Adipocyte (in vitro differentiated cells): ENCODE measurements around the gene CBFA2T3.

Source experiments
- DNase-seq: peaks from one replicate; pipeline ENCODE4 v3.0.0-alpha.2; 2015; ENCODE audit warnings: low read depth
- H3K27me3 ChIP-seq: replicated peaks from 2 replicates; pipeline ENCODE4 v1.7.0; 2013; ENCODE audit warnings: mild to moderate bottlenecking, low read length, moderate library complexity; ENCODE audit not compliant: control insufficient read depth, insufficient read depth
- H3K36me3 ChIP-seq: 2 replicates; pipeline ENCODE4 v1.7.0; 2013; ENCODE audit warnings: low read length, mild to moderate bottlenecking, moderate library complexity; ENCODE audit not compliant: control insufficient read depth, insufficient read depth, severe bottlenecking
- H3K4me1 ChIP-seq: 2 replicates; pipeline ENCODE4 v1.7.0; 2013; ENCODE audit warnings: mild to moderate bottlenecking, low read length, moderate library complexity; ENCODE audit not compliant: control insufficient read depth, insufficient read depth
- H3K4me3 ChIP-seq: 2 replicates; pipeline ENCODE4 v1.7.0; 2013; ENCODE audit warnings: mild to moderate bottlenecking, low read length, moderate library complexity
- H3K9ac ChIP-seq: 2 replicates; pipeline ENCODE4 v1.7.0; 2013; ENCODE audit warnings: mild to moderate bottlenecking, low read length, moderate library complexity
- H3K9me3 ChIP-seq: 2 replicates; pipeline ENCODE4 v1.7.0; 2013; ENCODE audit warnings: mild to moderate bottlenecking, low read length, moderate library complexity; ENCODE audit not compliant: control insufficient read depth

The CBFA2T3 gene

DNA sequence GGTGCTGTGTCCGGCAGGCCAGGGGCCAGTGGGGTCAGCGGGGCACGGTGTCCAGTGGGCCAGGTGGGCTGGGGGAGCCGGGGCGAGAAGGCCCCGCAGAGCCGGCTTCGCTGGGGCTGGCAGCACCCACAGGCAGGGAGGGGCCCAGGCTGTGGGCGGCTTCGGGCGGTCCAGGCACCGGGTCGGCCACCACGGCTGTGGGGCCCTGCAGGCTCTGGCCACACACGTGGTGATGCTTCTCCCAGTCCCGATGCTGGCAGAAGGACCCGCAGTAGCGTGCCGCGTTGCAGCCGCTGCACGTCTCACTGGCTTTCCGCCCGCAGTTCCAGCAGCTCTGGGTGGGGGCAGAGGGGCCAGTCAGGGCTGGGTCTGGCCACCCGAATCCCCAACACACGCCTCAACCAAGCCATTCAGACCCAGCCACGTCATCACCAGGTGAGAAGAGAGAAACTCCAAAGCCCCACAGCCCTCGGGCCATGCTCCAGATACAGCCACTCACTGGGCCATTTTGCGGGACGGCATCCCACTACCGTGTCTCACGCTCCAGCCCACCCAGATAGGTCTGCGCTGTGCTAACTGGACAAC lies 100.0 kb downstream of the CBFA2T3 start:
- no peak for DNase-seq
- H3K36me3 ChIP-seq: no peaks in the 10 kb centered on the region
- no peaks in the 10 kb centered on the region for H3K4me1 ChIP-seq
- H3K27me3 ChIP-seq: peaks cover 24% of the 10 kb centered on the region
- no peak overlapping the region for H3K4me3 ChIP-seq
- H3K9ac ChIP-seq: no peak overlapping the region
- no peaks in the 10 kb centered on the region for H3K9me3 ChIP-seq

DNA sequence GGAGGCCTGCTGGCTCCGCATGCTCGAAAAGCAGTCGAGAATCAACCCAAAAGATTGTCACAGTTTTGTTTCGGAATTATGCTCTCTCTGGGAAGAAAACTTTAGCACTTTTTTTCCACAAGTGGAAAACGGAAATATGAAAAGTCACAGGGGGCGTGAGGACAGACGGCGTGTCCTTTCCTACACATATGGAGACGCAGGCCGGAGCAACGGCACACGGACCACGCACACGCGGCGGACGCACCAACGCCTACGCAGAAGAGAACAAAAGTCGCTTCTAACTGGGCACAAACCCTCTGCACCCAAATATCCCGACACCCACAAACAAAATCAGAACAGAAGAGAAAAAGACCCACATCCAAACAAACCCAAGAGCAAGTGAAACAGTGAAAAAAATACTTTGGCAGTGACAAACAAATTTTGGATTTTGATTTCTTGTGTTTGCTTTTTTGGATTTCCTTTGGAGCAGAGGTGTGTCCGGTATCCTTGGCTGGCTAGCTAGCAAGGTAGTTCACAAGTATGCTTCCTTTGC lies 101.2 kb downstream of the CBFA2T3 start:
- Histone ChIP-seq H3K4me1 (no peaks in the 10 kb centered on the region), H3K36me3 (no peaks in the 10 kb centered on the region), H3K27me3 (peaks cover 25% of the 10 kb centered on the region), H3K9ac (no peak overlapping the region), H3K4me3 (no peak overlapping the region), H3K9me3 (no peaks in the 10 kb centered on the region)
- no peak for DNase-seq

DNA sequence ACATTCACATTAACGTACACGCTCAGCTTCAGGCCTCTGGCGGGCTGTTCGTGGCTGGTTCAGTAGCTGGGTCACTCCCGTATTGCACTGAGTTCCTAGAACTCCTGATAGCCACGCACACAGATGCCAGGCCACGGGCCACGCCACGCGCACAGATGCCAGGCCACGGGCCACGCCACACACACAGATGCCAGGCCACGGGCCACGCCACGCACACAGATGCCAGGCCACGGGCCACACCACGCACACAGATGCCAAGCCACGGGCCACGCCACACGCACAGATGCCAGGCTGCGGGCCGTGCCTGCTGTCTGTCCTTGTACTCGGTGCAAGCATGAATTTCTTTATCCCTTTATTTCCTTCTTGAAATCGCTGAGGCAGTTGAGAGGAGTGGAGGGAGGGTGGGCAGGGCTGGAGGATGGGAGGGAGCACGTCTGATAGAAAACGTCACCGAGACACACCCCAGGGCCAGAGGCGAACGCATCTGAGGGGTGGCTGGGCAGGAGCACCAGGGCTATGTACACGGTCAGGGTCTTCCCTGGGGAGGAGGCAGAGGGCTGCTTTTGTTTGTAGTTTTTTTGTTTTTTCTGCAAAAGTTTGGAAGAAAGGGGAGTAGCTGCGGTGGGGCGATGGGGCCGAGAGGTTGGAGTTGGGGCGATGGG lies 101.9 kb downstream of the CBFA2T3 start:
- Histone ChIP-seq H3K36me3 (no peaks in the 10 kb centered on the region), H3K4me1 (no peaks in the 10 kb centered on the region), H3K27me3 (peaks cover 32% of the 10 kb centered on the region), H3K9me3 (no peaks in the 10 kb centered on the region), H3K4me3 (no peak overlapping the region), H3K9ac (no peak overlapping the region)
- no peak for DNase-seq

DNA sequence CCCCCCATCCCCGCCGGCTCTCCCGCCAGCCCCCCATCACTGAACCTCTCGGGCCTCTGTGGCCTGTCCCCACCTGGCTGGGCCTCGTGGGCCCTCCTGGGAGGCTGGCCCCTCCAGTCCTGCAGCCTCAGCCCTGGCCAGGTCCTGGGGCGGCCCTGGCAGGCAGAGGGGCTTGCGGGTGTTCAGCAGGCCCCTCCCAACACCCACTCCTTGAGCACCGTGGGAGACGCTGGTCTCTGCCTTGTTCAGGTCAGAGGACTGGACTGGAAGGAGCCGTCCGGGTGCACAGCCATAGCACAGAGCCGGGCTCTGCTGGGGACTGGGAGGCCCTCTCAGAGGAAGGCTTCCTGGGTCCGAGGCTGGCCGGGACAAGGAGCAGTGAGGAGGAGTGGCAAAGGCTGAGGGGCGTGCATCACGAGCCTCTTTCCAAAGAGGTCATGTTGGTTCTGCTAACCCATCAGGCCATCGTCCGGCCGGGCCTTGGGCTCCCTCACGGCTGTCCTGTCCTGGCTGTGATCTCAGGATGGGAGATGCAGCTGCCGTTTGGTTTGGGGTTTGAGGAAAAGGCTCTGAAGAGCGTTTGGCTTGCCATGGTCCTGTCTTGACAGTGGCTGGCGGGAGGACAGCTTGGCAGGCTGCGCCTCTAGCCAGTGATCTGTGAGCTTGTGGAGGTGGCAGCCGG lies 104.2 kb downstream of the CBFA2T3 start:
- H3K4me1 ChIP-seq: no peaks in the 10 kb centered on the region
- H3K4me3 ChIP-seq: no peak overlapping the region
- no peaks in the 10 kb centered on the region for H3K36me3 ChIP-seq
- H3K9me3 ChIP-seq: no peaks in the 10 kb centered on the region
- peaks cover 36% of the 10 kb centered on the region for H3K27me3 ChIP-seq
- no peak overlapping the region for H3K9ac ChIP-seq
- no peak for DNase-seq

DNA sequence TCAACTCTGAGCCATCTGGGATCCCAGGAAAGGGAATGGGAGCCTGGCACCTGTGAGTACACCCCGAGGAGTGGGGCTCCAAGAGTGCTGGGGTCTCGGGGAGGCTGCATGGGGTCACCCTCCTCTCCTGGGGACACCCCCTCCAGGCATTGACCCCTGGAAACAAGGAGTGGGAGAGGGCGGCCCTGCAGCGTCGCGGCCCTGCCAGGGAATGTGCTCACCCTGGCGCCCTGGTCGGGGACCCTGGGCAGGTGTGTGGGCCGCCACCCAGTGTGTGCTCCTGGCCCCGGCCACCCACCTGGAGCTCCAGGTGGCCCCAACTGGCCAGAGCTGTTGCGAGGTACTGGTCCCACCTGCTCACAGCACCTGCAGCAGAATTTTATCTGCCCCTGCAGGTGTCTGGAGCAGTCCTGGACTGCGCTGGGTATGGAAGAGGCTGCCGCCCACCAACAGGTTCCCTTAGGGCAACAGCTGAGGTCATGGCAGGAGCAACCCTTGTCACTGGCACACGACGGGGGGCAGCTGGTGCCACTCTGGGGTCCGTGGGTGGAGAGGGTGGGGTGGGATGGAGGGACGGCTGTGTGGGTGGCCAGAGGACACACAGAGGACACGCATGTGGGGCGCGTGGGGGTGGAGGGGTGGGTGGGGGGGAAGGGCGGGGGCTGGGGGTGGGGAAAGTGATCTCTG lies 105.1 kb downstream of the CBFA2T3 start:
- H3K4me3 ChIP-seq: no peak overlapping the region
- H3K36me3 ChIP-seq: no peaks in the 10 kb centered on the region
- H3K9me3 ChIP-seq: no peaks in the 10 kb centered on the region
- H3K4me1 ChIP-seq: no peaks in the 10 kb centered on the region
- no peak for DNase-seq
- peaks cover 37% of the 10 kb centered on the region for H3K27me3 ChIP-seq
- H3K9ac ChIP-seq: no peak overlapping the region

DNA sequence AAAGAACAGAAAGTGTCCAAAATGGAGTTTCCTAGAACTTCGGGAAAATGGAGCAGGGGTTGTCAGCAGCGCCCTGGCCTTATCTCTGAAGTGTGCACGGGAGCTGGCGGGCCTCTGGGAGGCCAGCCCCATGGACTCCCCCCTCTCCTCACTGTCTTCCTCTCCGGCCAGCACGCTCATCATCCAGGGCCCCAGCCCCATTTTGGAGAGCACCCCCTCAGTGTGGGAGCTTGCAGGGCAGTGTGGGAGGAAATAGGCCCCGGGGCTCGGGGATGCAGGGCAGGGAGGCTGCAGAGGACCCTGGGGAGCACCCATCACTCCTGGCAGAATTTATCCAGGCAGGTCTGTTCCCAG lies 105.7 kb downstream of the CBFA2T3 start:
- Histone ChIP-seq H3K4me1 (no peaks in the 10 kb centered on the region), H3K4me3 (no peak overlapping the region), H3K9ac (no peak overlapping the region), H3K36me3 (no peaks in the 10 kb centered on the region), H3K27me3 (peaks cover 43% of the 10 kb centered on the region), H3K9me3 (no peaks in the 10 kb centered on the region)
- DNase-seq: no peak

DNA sequence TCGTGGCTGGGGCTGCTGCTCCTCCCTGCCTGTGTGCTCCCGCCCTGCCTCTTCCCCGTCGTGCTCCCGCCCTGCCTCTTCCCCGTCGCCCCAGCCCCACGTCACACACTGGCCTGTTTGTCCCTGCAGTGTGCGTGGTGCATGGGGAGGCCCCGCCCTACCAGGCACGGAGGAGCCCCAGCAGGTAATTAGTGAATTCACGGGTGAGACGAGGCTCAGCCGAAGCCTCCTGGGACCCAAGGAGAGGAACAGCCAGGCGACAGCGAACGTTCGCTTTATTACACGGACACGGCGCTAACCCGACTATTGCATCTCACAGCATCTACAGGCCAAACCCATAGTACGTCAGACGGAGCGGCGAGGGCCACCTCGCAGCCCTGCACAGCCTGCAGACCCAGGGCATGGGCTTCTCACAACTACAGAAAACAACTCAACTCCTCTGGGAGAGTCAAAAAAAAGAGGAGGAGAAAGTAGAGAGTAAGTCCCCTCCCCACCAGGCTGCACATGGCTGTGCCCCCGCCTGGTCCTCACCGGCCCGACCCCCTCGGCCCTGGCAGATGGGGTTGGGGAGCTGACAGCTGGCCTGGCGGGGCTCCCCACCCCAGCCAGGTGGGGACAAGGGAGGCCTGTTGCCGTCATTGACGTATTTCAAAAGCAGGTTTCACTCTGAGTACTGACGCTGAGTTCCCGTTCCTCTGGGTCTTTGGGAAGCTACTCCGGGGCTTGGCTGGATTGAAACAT lies 106.2 kb downstream of the CBFA2T3 start:
- no peak for DNase-seq
- Histone ChIP-seq H3K9me3 (no peaks in the 10 kb centered on the region), H3K27me3 (peaks cover 48% of the 10 kb centered on the region), H3K4me3 (no peak overlapping the region), H3K36me3 (no peaks in the 10 kb centered on the region), H3K9ac (no peak overlapping the region), H3K4me1 (no peaks in the 10 kb centered on the region)

DNA sequence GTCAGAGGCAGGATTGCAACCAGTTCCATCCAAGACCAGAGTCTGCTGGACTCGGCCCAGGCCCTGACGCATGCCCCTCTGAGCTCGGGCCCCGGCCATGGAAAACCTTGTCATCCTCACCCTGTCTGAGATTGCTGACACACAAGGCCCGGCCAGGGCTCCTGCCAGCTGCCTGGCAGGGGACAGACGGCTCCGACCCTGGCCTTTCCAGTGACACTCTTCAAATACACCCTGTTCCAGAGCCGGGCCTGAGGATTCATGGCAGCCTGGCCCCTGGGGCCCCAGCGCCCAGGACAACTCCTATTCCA lies 107.4 kb downstream of the CBFA2T3 start:
- no peaks in the 10 kb centered on the region for H3K4me1 ChIP-seq
- H3K36me3 ChIP-seq: no peaks in the 10 kb centered on the region
- H3K9me3 ChIP-seq: no peaks in the 10 kb centered on the region
- no peak overlapping the region for H3K9ac ChIP-seq
- peaks cover 49% of the 10 kb centered on the region for H3K27me3 ChIP-seq
- no peak overlapping the region for H3K4me3 ChIP-seq
- DNase-seq: no peak

DNA sequence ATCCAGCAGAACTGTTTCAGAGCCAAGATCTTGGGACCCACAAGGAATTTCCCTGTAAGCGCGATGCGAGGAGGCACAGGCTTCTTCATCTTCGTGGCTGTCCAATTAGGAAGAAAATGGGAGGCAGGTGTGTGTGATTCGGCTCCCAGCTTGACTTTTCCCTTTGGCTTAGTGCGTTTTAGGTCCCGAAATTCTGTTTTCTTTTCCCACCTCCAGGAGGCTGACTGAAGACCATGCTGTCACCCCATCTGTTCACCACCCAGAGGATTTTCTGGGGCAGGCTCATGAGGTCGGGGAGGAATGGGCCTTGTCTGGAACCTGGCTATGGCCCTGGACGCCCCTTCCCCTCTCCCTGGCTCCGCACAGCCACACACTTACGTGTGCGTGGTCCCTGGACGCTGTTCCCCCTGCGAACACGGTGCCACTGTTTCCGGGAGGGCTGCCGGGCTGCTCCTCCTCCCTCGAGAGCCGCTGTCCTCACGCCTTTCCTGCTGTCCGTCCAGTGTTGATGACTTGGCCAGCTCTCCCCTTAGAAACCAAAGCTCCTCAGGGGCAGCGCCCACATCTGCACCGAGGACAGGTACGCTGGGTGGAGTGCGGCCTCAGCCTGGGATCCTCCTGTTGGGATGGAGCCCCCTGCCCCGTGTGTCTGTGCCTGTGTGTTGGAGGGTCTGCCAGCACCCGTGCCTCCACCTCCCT lies 107.9 kb downstream of the CBFA2T3 start:
- no peaks in the 10 kb centered on the region for H3K36me3 ChIP-seq
- H3K27me3 ChIP-seq: peaks cover 49% of the 10 kb centered on the region
- no peak overlapping the region for H3K4me3 ChIP-seq
- DNase-seq: no peak
- H3K4me1 ChIP-seq: no peaks in the 10 kb centered on the region
- H3K9me3 ChIP-seq: no peaks in the 10 kb centered on the region
- no peak overlapping the region for H3K9ac ChIP-seq

DNA sequence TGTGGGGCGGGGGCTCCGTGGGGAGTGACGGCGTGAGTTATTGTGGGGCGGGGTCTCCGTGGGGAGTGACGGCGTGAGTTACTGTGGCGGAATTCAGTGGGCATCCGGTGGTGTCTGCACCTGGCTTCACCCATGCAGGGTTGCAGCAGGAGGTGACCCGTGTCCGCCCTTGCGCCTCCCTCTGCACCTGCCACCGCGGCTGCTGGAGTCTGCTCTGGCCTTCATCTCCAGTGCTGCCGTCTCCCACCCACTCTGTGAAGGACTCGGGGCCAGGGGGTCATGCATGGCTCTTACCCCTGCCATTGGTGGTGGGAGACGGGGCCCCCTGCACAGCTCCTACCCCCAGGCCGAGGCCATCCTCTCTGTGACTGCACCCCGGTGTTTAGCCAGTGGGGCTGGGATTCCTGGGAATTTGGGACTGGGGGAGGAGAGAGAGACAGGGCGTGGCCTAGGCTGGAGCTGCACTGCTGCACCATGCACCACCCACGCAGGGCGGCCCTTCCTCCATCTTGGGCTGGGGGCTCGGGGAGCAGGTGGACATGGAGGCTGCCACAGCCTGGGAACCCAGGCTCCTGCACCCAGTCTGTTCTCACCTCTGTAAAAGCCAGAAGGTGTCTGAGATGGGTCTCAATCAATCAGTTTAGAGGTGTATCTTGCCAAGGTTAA lies 109.3 kb downstream of the CBFA2T3 start:
- Histone ChIP-seq H3K9me3 (no peaks in the 10 kb centered on the region), H3K4me3 (no peak overlapping the region), H3K4me1 (no peaks in the 10 kb centered on the region), H3K36me3 (no peaks in the 10 kb centered on the region), H3K9ac (no peak overlapping the region), H3K27me3 (peaks cover 36% of the 10 kb centered on the region)
- no peak for DNase-seq
